HG03565 (cell line): ENCODE results near the gene ABLIM1.

Experiments used
- ATAC-seq: cut with Tn5 transposase; IDR thresholded peaks from one replicate; pipeline ENCODE4 v1.9.1; 2021; ENCODE audit warnings: mild to moderate bottlenecking, moderate library complexity; ENCODE audit not compliant: unreplicated experiment

Gene ABLIM1

GRCh38 chr10:114550756-114551635 lies 107.1 kb downstream of the ABLIM1 start:
- ATAC-seq, result no peak

DNA sequence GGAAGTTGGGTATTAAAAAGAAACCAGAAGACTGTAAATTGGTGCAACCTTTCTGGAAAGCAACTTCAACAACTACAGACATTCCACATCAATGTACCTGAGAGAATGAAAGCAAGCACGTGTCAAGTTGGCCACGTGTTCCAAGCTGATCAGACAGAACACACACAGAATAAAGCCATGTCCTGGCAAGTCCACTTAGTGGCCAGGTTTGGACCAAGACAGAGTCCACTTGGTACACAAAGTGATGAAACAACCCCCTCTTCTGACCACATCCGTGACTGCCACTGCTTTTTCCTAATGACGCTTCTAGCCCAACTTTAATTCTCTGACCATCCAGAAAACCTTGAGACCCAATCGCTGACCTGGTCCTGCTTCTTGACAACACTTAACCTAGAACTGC lies 109.4 kb downstream of the ABLIM1 start:
- ATAC-seq, result no peak

GRCh38 chr10:114547514-114547913 lies 110.6 kb downstream of the ABLIM1 start:
- no peak for ATAC-seq

DNA sequence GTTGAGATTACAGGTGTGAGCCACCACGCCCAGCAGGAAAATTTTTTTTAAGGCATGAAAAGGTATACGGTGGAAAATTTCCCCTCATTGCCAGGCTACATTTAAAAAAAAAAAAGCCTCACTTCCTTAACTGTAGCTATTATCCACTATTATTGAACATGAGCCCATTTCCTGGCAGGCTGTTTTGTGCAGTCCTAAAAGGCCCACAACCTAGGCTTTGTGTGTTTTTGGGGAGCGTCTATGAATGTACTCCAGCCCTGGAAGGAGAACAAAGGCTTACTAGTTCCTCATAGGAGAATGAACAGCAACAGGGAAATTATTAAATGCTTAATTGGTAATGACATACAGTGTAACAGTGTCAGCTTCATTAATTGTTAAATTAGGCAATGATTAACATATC lies 111.0 kb downstream of the ABLIM1 start:
- ATAC-seq, result no peak

- no peak for ATAC-seq
Measured at GRCh38 chr10:114545819-114546218, 112.3 kb downstream of the ABLIM1 start.

- no peak for ATAC-seq
Measured at GRCh38 chr10:114545071-114545470, 113.0 kb downstream of the ABLIM1 start.

- ATAC-seq, result peak; percentile 93
Measured at GRCh38 chr10:114544045-114544659, 113.9 kb downstream of the ABLIM1 start.

- ATAC-seq, result no peak
Measured at GRCh38 chr10:114543456-114543855, 114.6 kb downstream of the ABLIM1 start.

DNA sequence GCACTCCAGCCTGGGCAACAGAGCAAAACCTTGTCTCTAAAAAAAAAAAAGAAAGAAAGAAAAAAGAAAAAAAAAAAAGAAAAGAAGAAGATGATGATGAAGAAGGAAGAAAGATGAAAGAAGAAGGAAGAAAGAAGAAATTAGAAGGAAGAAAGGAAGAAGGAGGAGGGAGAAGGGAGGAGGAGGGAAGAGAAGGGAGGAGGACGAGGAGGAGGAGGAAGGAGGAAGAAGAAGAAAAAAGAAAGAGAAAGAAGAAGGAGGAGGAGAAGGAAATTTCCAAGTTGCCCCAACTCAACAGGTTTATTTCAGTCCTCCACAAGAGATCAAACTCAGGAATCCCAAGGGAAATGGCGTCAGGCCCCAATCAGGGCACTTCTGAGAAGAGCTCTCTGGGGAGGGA lies 115.7 kb downstream of the ABLIM1 start:
- ATAC-seq, result no peak

- ATAC-seq, result no peak
Measured at GRCh38 chr10:114541797-114542160, 116.3 kb downstream of the ABLIM1 start.

GRCh38 chr10:114541081-114541796 lies 116.8 kb downstream of the ABLIM1 start:
- no peak for ATAC-seq

DNA sequence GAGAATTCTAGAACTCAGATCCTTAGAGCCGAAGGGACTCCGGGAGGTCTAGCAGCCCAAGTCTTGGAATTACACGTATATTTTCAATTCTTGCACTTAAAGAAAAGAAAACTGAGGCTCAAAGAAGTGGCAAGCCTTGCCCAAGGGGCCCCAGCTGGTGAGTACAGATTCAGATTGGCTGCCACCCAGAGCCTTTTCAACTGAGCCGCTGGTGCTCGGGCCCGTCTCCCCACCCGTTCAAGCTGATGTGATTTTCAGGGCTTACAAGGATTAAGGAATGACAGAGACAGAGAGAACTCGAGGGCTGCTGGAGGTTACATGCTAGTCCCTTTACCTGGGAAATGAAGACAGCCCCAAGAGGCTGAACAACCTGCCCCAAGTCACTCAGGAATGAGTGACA lies 117.8 kb downstream of the ABLIM1 start:
- ATAC-seq, result no peak

DNA sequence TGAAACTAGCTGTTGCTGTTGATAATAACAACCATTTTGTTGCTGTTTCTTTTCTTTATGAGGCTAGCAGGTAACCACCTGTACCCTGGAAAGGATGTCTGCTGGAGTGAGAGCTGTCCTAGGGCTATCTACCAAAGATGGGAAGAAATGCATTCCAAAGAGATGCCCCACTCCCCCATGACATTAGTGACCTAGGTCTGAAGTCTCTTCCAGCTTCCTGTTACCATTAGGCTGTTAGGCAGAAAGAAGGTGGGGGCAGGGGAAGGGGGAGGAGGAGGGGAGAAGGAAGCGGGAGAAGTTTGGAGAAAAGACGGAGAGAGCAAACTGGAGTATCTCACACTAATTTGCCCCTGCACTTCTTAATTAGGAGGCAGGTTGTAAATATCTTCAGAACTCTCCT lies 118.5 kb downstream of the ABLIM1 start:
- ATAC-seq, result no peak

DNA sequence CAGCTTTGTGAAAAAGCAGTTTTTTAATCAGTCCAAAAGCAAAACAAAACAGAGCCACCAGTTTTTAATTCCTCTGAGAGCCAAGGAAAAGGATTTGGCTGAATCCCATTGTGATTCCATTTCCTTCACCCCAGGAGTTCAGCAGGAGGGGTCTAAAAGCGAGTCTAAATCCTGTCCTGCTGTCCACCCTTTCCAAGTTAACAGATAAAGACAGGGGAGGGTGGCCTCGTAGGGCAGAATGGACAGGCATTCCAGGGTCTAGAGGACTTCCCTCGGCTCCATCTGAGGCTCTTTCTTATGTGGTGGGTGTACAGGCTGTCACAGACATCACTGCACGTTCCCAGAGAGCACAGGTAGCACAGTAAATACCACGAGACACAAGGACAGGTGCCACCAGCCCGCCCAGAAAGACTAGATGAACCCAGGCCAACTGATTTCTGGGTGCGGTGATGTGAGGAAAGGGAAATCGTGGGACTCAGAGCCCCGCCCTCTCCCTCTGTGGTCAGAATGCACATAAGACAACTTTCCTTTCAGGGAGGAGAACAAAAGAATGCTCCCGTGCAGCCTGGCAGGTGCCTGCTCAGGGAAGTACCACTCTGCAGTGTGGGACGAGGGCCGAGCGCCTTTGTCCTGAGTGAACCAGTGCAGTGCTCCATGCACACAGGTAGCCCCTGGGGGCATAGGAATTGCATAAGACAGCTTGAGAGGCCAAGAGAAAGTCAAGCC lies 119.7 kb downstream of the ABLIM1 start:
- ATAC-seq, result no peak

- no peak for ATAC-seq
Measured at GRCh38 chr10:114537736-114538135, 120.3 kb downstream of the ABLIM1 start.

- no peak for ATAC-seq
Measured at GRCh38 chr10:114534571-114534981, 123.5 kb downstream of the ABLIM1 start.

- ATAC-seq, result no peak
Measured at GRCh38 chr10:114532226-114532625, 125.8 kb downstream of the ABLIM1 start.

GRCh38 chr10:114526504-114527238 lies 131.4 kb downstream of the ABLIM1 start:
- peak; percentile 91 for ATAC-seq

DNA sequence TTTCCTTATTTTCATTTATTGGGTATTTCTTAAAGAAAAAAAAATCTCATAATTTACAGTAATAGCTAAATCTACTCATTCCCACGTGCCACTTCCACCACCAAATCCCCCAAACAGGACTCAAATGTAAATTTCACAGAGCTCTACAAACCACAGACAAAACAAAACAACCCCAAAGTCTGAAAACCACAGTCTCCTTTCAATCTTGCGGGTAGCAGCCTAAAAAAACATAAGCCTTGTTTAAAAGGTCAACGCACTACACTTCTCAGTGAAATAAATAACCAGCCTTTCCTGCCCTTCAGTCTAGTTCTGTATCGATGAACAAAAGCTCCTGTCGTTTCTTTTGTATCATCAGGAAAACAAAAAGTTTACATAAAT lies 132.0 kb downstream of the ABLIM1 start:
- peak; percentile 28 for ATAC-seq

DNA sequence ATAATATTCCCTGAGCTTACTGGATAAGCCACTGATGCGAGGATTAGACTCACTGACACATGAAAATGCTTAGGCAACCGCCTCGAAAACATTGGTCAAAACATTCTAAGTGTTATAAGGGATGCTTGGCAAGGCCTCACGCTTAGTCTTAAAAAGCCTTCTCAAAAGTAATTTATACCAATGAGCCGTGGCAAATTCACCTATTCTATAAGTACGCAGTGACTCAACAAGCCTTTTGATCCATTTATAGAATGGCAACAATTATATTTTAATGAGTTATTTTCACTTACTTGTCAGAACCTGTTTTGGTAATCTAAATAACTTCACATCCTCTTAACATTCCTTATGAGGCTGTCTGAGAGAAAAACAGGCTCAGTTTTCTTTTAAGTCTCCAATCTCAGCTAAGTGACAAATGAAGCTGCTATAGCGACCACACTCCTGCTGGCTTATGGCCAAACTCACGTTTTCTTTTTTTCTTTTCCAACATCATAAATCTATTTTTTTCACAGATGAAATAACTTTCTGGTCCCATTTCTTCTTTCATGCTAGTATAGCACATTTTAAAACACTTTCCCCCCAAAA lies 132.6 kb downstream of the ABLIM1 start:
- ATAC-seq, result no peak
